ENCODE results near the gene KCNA3. TPM values are rescaled to one million over a fixed set of nuclear protein-coding genes. Genes with fewer than 3 reads are reported as not detected.

KCNA3 gene
- polyA plus RNA-seq, 3 donors, result 4.8 to 7.7 (median 5.6) TPM

GRCh38 chr1:110637475-110637874 lies 37.3 kb downstream of the KCNA3 start:
- peaks cover 0 to 7% (median 0%) of the 10 kb centered on the region in 3 donors for H3K27me3 Mint-ChIP-seq (ENCODE audit: low read depth in 3 of 3)
- H3K4me1 Mint-ChIP-seq, result peaks cover 56% of the 10 kb centered on the region
- no peaks in the 10 kb centered on the region for H3K27me3 ChIP-seq (ENCODE audit: control insufficient read depth in 2 of 2, insufficient read depth in 2 of 2, low read length in 2 of 2)
- H3K27ac Mint-ChIP-seq, result no peak overlapping the region
- no peaks in the 10 kb centered on the region for H3K9me3 ChIP-seq (replicated peaks in 1 of 2; ENCODE audit: control insufficient read depth in 1 of 2, insufficient read depth in 1 of 2, low read length in 2 of 2)
- TF ChIP-seq CTCF (IDR thresholded peaks at IDR 0.05), result no peak
- intact Hi-C loops (cut with micrococcal nuclease), result loop anchor here in 1 of 2 donors (10.0 kb wide), 1 partner anchor 237 kb away; the partner anchor contains the start of gene CD53
- H3K4me1 ChIP-seq (ENCODE audit: control insufficient read depth in 1 of 2, insufficient read depth in 2 of 2, low read length in 2 of 2), result peaks cover 52 to 57% of the 10 kb centered on the region in 2 donors
- no peaks in the 10 kb centered on the region for H3K36me3 ChIP-seq (replicated peaks in 1 of 2; ENCODE audit: control insufficient read depth in 1 of 2, insufficient read depth in 2 of 2, low read length in 2 of 2)
- no peak overlapping the region for H2AFZ ChIP-seq (ENCODE audit: insufficient read depth, low read depth, low read length, poor library complexity, severe bottlenecking)
- H3K4me3 Mint-ChIP-seq, result no peak overlapping the region
- WGBS (ENCODE audit: insufficient coverage), result 95% methylated on average over 2 of the region's 3 CpGs
- H3K9me3 Mint-ChIP-seq, result peaks cover 0 to 11% (median 4%) of the 10 kb centered on the region in 7 donors
- no peaks in the 10 kb centered on the region for H3K79me2 ChIP-seq (ENCODE audit: insufficient read depth, low read length)
- H3K4me2 ChIP-seq (replicated peaks; ENCODE audit: extremely low read depth, low read length, poor library complexity, severe bottlenecking), result no peak overlapping the region
- H3K4me3 ChIP-seq (replicated peaks in 1 of 3; ENCODE audit: low read depth in 2 of 3, low read length in 3 of 3), result no peak overlapping the region
- H3K9ac ChIP-seq (ENCODE audit: insufficient read depth, low read length, poor library complexity, severe bottlenecking), result no peak overlapping the region
- DNase-seq, result no peak
- H3K27ac ChIP-seq (ENCODE audit: low read depth in 1 of 2, low read length in 2 of 2), result no peak overlapping the region
- H4K20me1 ChIP-seq (ENCODE audit: insufficient read depth, low read length), result no peaks in the 10 kb centered on the region
- peaks cover 0 to 2% of the 10 kb centered on the region in 2 donors for H3K36me3 Mint-ChIP-seq

- Histone ChIP-seq H3K79me2 (ENCODE audit: insufficient read depth, low read length) (no peaks in the 10 kb centered on the region), H3K9me3 (replicated peaks in 1 of 2; ENCODE audit: control insufficient read depth in 1 of 2, insufficient read depth in 1 of 2, low read length in 2 of 2) (no peaks in the 10 kb centered on the region), H3K4me2 (replicated peaks; ENCODE audit: extremely low read depth, low read length, poor library complexity, severe bottlenecking) (no peak overlapping the region), H2AFZ (ENCODE audit: insufficient read depth, low read depth, low read length, poor library complexity, severe bottlenecking) (no peak overlapping the region), H3K4me1 (ENCODE audit: control insufficient read depth in 1 of 2, insufficient read depth in 2 of 2, low read length in 2 of 2) (peaks cover 42 to 48% of the 10 kb centered on the region in 2 donors), H3K4me3 (replicated peaks in 1 of 3; ENCODE audit: low read depth in 2 of 3, low read length in 3 of 3) (no peak overlapping the region), H3K36me3 (replicated peaks in 1 of 2; ENCODE audit: control insufficient read depth in 1 of 2, insufficient read depth in 2 of 2, low read length in 2 of 2) (no peaks in the 10 kb centered on the region), H3K27me3 (ENCODE audit: control insufficient read depth in 2 of 2, insufficient read depth in 2 of 2, low read length in 2 of 2) (no peaks in the 10 kb centered on the region), H3K9ac (ENCODE audit: insufficient read depth, low read length, poor library complexity, severe bottlenecking) (no peak overlapping the region), H4K20me1 (ENCODE audit: insufficient read depth, low read length) (no peaks in the 10 kb centered on the region), H3K27ac (ENCODE audit: low read depth in 1 of 2, low read length in 2 of 2) (no peak overlapping the region)
- intact Hi-C loops (cut with micrococcal nuclease), result loop anchor here in 1 of 2 donors (10.0 kb wide), 1 partner anchor 238 kb away; the partner anchor contains the start of gene CD53
- TF ChIP-seq CTCF (IDR thresholded peaks at IDR 0.05), result no peak
- Mint-ChIP-seq H3K4me3 (no peak overlapping the region), H3K27ac (peak overlapping the region in 3 of 7 donors; percentile 3 to 33 (median 28)), H3K36me3 (peaks cover 0 to 2% of the 10 kb centered on the region in 2 donors), H3K9me3 (peaks cover 0 to 6% (median 0%) of the 10 kb centered on the region in 7 donors), H3K4me1 (peaks cover 47% of the 10 kb centered on the region), H3K27me3 (ENCODE audit: low read depth in 3 of 3) (peaks cover 0 to 4% (median 0%) of the 10 kb centered on the region in 3 donors)
- no CpG with 5 or more reads among the region's 4 CpGs for WGBS (ENCODE audit: insufficient coverage)
- no peak for DNase-seq
Measured at GRCh38 chr1:110636149-110636935, 38.4 kb downstream of the KCNA3 start.
